SK-N-SH treated with all-trans-retinoic acid at 6 μM for 48 hours (cell line): Measurements from ENCODE around the gene IQCK.

Source experiments
- ATAC-seq: fragments of 200-7000 bp; cut with Tn5 transposase; 3 replicates; pipeline ENCODE4 v1.9.1; 2020; ENCODE audit warnings: mild to moderate bottlenecking, moderate library complexity
- BACH2 ChIP-seq: fragments of 250-450 bp; sonication (Bioruptor Pico); IDR thresholded peaks from 2 replicates; pipeline ENCODE4 v1.9.0; 2021; ENCODE audit warnings: mild to moderate bottlenecking, borderline replicate concordance
- CSDC2 ChIP-seq: fragments of 250-450 bp; sonication (Bioruptor Pico); IDR thresholded peaks from 2 replicates; pipeline ENCODE4 v1.5.0; 2020; ENCODE audit warnings: mild to moderate bottlenecking, moderate library complexity
- ESRRG ChIP-seq: fragments of 250-450 bp; sonication (Bioruptor Pico); IDR thresholded peaks from 2 replicates; pipeline ENCODE4 v1.6.1; 2021; ENCODE audit warnings: mild to moderate bottlenecking
- ISL1 ChIP-seq: fragments of 250-450 bp; sonication (Bioruptor Pico); IDR thresholded peaks from 2 replicates; pipeline ENCODE4 v2.1.2; 2022; ENCODE audit warnings: mild to moderate bottlenecking, moderate library complexity
- OSR1 ChIP-seq: fragments of 250-450 bp; sonication (Bioruptor Pico); IDR thresholded peaks from 2 replicates; pipeline ENCODE4 v1.8.0; 2022; ENCODE audit warnings: moderate library complexity, mild to moderate bottlenecking, inconsistent platforms
- PPARA ChIP-seq: fragments of 250-450 bp; sonication (Bioruptor Pico); IDR thresholded peaks from 2 replicates; pipeline ENCODE4 v1.5.0; 2020; ENCODE audit warnings: mild to moderate bottlenecking, borderline replicate concordance
- RARB ChIP-seq: fragments of 250-450 bp; sonication (Bioruptor Pico); IDR thresholded peaks from 2 replicates; pipeline ENCODE4 v1.8.0; 2021; ENCODE audit warnings: mild to moderate bottlenecking, moderate library complexity
- SNAI2 ChIP-seq: fragments of 250-450 bp; sonication (Bioruptor Pico); IDR thresholded peaks from 2 replicates; pipeline ENCODE4 v1.5.0; 2020; ENCODE audit warnings: mild to moderate bottlenecking, moderate library complexity
- ZC3H10 ChIP-seq: fragments of 250-450 bp; sonication (Bioruptor Pico); IDR thresholded peaks from 2 replicates; pipeline ENCODE4 v1.5.1; 2021; ENCODE audit warnings: mild to moderate bottlenecking, moderate library complexity
- ZFP3 ChIP-seq: fragments of 250-450 bp; sonication (Bioruptor Pico); IDR thresholded peaks from 2 replicates; pipeline ENCODE4 v1.5.0; 2020; ENCODE audit warnings: mild to moderate bottlenecking, moderate library complexity
- ZNF565 ChIP-seq: fragments of 450-650 bp; formaldehyde crosslinking; conservative IDR thresholded peaks from 2 replicates; pipeline ENCODE4 v1.5.0; 2020; ENCODE audit warnings: low read depth, mild to moderate bottlenecking, moderate library complexity
- ZNF70 ChIP-seq: fragments of 450-650 bp; formaldehyde crosslinking; IDR thresholded peaks from 2 replicates; pipeline ENCODE4 v1.5.0; 2020; ENCODE audit warnings: mild to moderate bottlenecking, moderate library complexity
- ZNF8 ChIP-seq: fragments of 450-650 bp; formaldehyde crosslinking; IDR thresholded peaks from 2 replicates; pipeline ENCODE4 v1.5.0; 2020; ENCODE audit warnings: mild to moderate bottlenecking, moderate library complexity
- TF ChIP-seq, protein P1 (sequence below): fragments of 250-450 bp; sonication (Bioruptor Pico); IDR thresholded peaks from 2 replicates; pipeline ENCODE4 v1.8.0; 2020; ENCODE audit warnings: mild to moderate bottlenecking, moderate library complexity, borderline replicate concordance
- TF ChIP-seq, protein P2 (sequence below): fragments of 250-450 bp; sonication (Bioruptor Pico); IDR thresholded peaks from 2 replicates; pipeline ENCODE4 v1.5.1; 2021; ENCODE audit warnings: mild to moderate bottlenecking, moderate library complexity
- TF ChIP-seq, protein P3 (sequence below): fragments of 250-450 bp; sonication (Bioruptor Pico); IDR thresholded peaks from 2 replicates; pipeline ENCODE4 v1.5.1; 2020; ENCODE audit warnings: low read depth, mild to moderate bottlenecking, moderate library complexity
- TF ChIP-seq, protein P4 (sequence below): fragments of 250-450 bp; sonication (Bioruptor Pico); IDR thresholded peaks from 2 replicates; pipeline ENCODE4 v1.8.0; 2021; ENCODE audit warnings: low read depth, mild to moderate bottlenecking, moderate library complexity, borderline replicate concordance
- TF ChIP-seq, protein P5 (sequence below): fragments of 250-450 bp; sonication (Bioruptor Pico); IDR thresholded peaks from 2 replicates; pipeline ENCODE4 v1.5.0; 2020; ENCODE audit warnings: mild to moderate bottlenecking, moderate library complexity

The IQCK gene

DNA sequence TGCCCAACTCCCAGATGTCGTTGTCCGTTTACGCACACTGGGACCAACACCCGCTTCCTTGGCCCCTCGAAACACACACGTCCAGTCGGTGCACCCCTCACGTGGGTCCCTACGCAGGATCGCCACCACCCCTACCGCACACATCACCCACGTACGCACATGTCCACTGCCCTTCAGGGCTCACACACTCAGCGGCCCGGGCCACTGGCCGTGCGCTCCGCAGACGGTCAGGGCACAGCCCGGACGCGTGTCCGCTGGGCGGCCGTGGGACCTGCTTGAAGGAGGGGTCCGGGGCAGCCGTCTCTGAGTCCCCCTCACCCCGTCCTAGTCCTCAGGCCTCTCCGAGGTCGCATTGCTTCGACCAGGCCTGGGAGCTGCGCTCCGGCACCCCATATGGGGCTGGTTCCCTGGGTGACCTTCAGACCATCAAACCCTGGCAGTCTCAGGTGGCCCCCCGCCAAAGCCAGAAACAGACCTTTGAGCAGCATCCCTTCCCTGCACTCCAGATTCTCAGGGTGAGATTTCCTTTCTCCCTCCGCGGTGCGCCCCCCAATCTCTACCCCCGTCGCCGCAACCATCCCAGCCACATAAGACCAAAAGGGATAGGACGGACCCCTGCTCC is 167.5 kb downstream of the IQCK start:
- TF ChIP-seq, protein P1, sequence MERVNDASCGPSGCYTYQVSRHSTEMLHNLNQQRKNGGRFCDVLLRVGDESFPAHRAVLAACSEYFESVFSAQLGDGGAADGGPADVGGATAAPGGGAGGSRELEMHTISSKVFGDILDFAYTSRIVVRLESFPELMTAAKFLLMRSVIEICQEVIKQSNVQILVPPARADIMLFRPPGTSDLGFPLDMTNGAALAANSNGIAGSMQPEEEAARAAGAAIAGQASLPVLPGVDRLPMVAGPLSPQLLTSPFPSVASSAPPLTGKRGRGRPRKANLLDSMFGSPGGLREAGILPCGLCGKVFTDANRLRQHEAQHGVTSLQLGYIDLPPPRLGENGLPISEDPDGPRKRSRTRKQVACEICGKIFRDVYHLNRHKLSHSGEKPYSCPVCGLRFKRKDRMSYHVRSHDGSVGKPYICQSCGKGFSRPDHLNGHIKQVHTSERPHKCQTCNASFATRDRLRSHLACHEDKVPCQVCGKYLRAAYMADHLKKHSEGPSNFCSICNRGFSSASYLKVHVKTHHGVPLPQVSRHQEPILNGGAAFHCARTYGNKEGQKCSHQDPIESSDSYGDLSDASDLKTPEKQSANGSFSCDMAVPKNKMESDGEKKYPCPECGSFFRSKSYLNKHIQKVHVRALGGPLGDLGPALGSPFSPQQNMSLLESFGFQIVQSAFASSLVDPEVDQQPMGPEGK (CRISPR knock-in tag): no peak
- TF ChIP-seq, protein P2, sequence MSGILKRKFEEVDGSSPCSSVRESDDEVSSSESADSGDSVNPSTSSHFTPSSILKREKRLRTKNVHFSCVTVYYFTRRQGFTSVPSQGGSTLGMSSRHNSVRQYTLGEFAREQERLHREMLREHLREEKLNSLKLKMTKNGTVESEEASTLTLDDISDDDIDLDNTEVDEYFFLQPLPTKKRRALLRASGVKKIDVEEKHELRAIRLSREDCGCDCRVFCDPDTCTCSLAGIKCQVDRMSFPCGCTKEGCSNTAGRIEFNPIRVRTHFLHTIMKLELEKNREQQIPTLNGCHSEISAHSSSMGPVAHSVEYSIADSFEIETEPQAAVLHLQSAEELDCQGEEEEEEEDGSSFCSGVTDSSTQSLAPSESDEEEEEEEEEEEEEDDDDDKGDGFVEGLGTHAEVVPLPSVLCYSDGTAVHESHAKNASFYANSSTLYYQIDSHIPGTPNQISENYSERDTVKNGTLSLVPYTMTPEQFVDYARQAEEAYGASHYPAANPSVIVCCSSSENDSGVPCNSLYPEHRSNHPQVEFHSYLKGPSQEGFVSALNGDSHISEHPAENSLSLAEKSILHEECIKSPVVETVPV (CRISPR knock-in tag): no peak
- TF ChIP-seq PPARA (CRISPR knock-in tag): no peak
- TF ChIP-seq, protein P3, sequence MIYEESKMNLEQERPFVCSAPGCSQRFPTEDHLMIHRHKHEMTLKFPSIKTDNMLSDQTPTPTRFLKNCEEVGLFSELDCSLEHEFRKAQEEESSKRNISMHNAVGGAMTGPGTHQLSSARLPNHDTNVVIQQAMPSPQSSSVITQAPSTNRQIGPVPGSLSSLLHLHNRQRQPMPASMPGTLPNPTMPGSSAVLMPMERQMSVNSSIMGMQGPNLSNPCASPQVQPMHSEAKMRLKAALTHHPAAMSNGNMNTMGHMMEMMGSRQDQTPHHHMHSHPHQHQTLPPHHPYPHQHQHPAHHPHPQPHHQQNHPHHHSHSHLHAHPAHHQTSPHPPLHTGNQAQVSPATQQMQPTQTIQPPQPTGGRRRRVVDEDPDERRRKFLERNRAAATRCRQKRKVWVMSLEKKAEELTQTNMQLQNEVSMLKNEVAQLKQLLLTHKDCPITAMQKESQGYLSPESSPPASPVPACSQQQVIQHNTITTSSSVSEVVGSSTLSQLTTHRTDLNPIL (CRISPR knock-in tag): no peak
- TF ChIP-seq ISL1 (CRISPR knock-in tag): no peak
- no peak for TF ChIP-seq ZFP3 (CRISPR knock-in tag)
- TF ChIP-seq, protein P4, sequence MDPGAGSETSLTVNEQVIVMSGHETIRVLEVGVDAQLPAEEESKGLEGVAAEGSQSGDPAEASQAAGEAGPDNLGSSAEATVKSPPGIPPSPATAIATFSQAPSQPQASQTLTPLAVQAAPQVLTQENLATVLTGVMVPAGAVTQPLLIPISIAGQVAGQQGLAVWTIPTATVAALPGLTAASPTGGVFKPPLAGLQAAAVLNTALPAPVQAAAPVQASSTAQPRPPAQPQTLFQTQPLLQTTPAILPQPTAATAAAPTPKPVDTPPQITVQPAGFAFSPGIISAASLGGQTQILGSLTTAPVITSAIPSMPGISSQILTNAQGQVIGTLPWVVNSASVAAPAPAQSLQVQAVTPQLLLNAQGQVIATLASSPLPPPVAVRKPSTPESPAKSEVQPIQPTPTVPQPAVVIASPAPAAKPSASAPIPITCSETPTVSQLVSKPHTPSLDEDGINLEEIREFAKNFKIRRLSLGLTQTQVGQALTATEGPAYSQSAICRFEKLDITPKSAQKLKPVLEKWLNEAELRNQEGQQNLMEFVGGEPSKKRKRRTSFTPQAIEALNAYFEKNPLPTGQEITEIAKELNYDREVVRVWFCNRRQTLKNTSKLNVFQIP: no peak
- TF ChIP-seq ZC3H10 (CRISPR knock-in tag): no peak
- TF ChIP-seq ZNF565 (CRISPR knock-in tag): no peak
- no peak for TF ChIP-seq RARB
- no peak for TF ChIP-seq ESRRG
- ATAC-seq: peak; percentile 13

DNA sequence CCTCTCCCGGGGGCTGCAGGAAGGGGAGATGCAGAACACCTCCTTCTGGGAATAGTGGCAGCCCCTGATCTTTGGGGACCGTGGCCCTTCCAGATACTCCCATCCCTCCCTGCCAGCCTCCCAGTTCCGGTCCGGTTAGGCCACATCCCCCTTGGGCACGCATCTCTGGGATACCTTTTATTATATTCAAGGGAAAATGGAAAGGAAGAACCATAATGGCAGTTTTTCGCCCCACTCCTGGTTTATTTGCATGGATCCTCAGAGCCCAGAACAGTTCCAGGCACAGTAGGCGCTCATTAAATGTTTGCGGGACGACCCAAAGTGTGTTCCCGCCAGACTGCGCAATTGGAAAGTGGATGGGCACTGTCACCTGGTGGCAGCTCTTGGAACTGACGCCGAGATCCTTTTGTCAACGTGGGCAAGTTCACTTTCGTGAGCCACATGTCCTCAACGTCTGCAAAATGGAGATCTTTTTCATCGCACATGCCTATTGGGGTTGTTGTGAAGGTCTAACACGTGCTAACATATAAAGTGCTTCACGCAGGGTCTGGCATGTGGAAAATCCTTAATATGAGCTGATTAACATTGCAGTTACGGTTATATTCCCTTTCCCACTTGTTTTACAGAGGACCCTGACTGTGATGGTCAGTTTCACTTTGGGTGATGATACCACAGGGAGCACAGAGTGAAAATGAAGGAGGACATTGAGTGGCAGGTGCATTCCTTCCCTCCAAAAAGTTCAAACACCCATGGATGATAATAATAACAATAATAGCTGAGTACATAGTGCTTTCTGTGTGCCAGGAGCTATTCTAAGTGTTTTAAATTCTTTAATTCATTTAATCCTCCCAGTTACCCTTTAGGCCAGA is 168.2 kb downstream of the IQCK start:
- peak; percentile 78 for ATAC-seq
- no peak for TF ChIP-seq BACH2
- TF ChIP-seq ZNF70: peak; percentile 92

DNA sequence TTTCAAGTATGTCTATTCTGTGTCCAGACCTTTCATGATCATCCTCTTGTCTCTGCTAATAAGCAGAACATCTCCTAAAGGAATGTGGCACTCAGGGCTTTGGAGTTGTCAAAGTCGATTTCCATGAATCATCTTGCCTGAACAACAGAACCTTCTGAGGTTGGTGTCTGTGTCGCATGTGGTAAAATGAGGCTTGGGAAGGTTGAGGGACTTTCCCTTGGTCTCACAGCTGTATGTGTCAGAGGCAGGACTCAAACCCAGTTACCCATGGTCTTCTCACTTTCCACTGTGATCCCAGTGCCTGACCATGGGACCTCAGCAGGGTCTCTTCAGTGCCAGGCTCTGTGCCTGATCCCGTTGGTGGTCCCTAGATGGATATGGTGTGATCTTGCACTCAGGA is 170.8 kb downstream of the IQCK start:
- ATAC-seq: no peak
- TF ChIP-seq, protein P4: no peak
- TF ChIP-seq, protein P1 (CRISPR knock-in tag): no peak
- TF ChIP-seq SNAI2 (CRISPR knock-in tag) (no peak), ZFP3 (CRISPR knock-in tag) (no peak), OSR1 (CRISPR knock-in tag) (no peak), PPARA (CRISPR knock-in tag) (no peak), ESRRG (no peak), ZNF8 (CRISPR knock-in tag) (no peak), CSDC2 (CRISPR knock-in tag) (no peak), ZNF70 (no peak)
- TF ChIP-seq, protein P2 (CRISPR knock-in tag): no peak
- TF ChIP-seq, protein P5, sequence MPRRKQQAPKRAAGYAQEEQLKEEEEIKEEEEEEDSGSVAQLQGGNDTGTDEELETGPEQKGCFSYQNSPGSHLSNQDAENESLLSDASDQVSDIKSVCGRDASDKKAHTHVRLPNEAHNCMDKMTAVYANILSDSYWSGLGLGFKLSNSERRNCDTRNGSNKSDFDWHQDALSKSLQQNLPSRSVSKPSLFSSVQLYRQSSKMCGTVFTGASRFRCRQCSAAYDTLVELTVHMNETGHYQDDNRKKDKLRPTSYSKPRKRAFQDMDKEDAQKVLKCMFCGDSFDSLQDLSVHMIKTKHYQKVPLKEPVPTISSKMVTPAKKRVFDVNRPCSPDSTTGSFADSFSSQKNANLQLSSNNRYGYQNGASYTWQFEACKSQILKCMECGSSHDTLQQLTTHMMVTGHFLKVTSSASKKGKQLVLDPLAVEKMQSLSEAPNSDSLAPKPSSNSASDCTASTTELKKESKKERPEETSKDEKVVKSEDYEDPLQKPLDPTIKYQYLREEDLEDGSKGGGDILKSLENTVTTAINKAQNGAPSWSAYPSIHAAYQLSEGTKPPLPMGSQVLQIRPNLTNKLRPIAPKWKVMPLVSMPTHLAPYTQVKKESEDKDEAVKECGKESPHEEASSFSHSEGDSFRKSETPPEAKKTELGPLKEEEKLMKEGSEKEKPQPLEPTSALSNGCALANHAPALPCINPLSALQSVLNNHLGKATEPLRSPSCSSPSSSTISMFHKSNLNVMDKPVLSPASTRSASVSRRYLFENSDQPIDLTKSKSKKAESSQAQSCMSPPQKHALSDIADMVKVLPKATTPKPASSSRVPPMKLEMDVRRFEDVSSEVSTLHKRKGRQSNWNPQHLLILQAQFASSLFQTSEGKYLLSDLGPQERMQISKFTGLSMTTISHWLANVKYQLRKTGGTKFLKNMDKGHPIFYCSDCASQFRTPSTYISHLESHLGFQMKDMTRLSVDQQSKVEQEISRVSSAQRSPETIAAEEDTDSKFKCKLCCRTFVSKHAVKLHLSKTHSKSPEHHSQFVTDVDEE (CRISPR knock-in tag): no peak
